Measurements from ENCODE around the gene OSM. TPM values are rescaled to one million over a fixed set of nuclear protein-coding genes. Genes with fewer than 3 reads are reported as not detected.

The OSM gene
- total and polyA plus RNA-seq, 4 donors, result 0.09 to 0.84 (median 0.25) TPM; not detected in 1

- peaks cover 0 to 8% (median 0%) of the 10 kb centered on the region in 4 donors for H3K36me3 ChIP-seq (ENCODE audit: control insufficient read depth in 4 of 4, insufficient read depth in 3 of 4, low read depth in 1 of 4, low read length in 3 of 4)
- TF ChIP-seq FOXA2 (IDR thresholded peaks at IDR 0.05), result no peak
- no peak for TF ChIP-seq SP1 (IDR thresholded peaks at IDR 0.05)
- TF ChIP-seq CTCF (IDR thresholded peaks at IDR 0.05; ENCODE audit: low read depth, low read length, missing input control), result peak; percentile 81
- peak; percentile 81 to 88 for TF ChIP-seq RAD21 (IDR thresholded peaks at IDR 0.05)
- no peak overlapping the region for H3K27ac ChIP-seq (ENCODE audit: low read depth in 1 of 2, low read length in 2 of 2)
- no peak overlapping the region for H3K4me3 ChIP-seq (ENCODE audit: low read depth in 1 of 3, low read length in 3 of 3)
- H3K9me3 ChIP-seq (ENCODE audit: control insufficient read depth in 4 of 4, low read length in 3 of 4), result no peaks in the 10 kb centered on the region
- 65% methylated on average over 31 of the region's 31 CpGs for WGBS
- H3K4me1 ChIP-seq (ENCODE audit: control insufficient read depth in 4 of 4, insufficient read depth in 4 of 4, low read length in 3 of 4), result peaks cover 8 to 44% (median 33%) of the 10 kb centered on the region in 4 donors
- H3K27me3 ChIP-seq (ENCODE audit: control insufficient read depth in 4 of 4, insufficient read depth in 4 of 4, low read length in 3 of 4), result no peaks in the 10 kb centered on the region
- DNase-seq (ENCODE audit: low spot score), result peak; percentile 93
- no peak overlapping the region for H3K9ac ChIP-seq (ENCODE audit: low read depth in 1 of 2, low read length in 2 of 2)
Measured at GRCh38 chr22:30286813-30287647, 20.4 kb upstream of the OSM start.

- peaks cover 6 to 39% (median 29%) of the 10 kb centered on the region in 4 donors for H3K4me1 ChIP-seq (ENCODE audit: control insufficient read depth in 4 of 4, insufficient read depth in 4 of 4, low read length in 3 of 4)
- WGBS, result 85% methylated on average over 5 of the region's 5 CpGs
- no peak overlapping the region for H3K9ac ChIP-seq (ENCODE audit: low read depth in 1 of 2, low read length in 2 of 2)
- no peaks in the 10 kb centered on the region for H3K9me3 ChIP-seq (ENCODE audit: control insufficient read depth in 4 of 4, low read length in 3 of 4)
- H3K36me3 ChIP-seq (ENCODE audit: control insufficient read depth in 4 of 4, insufficient read depth in 3 of 4, low read depth in 1 of 4, low read length in 3 of 4), result peaks cover 0 to 8% (median 0%) of the 10 kb centered on the region in 4 donors
- H3K27me3 ChIP-seq (ENCODE audit: control insufficient read depth in 4 of 4, insufficient read depth in 4 of 4, low read length in 3 of 4), result no peaks in the 10 kb centered on the region
- H3K4me3 ChIP-seq (ENCODE audit: low read depth in 1 of 3, low read length in 3 of 3), result no peak overlapping the region
- DNase-seq (ENCODE audit: low spot score), result no peak
- H3K27ac ChIP-seq (ENCODE audit: low read depth in 1 of 2, low read length in 2 of 2), result no peak overlapping the region
- TF ChIP-seq RAD21 (IDR thresholded peaks at IDR 0.05) (no peak), JUND (IDR thresholded peaks at IDR 0.05) (no peak), REST (IDR thresholded peaks at IDR 0.05) (no peak), NR2F2 (IDR thresholded peaks at IDR 0.05) (no peak), HNF4A (conservative IDR thresholded peaks at IDR 0.05) (no peak), YY1 (IDR thresholded peaks at IDR 0.05) (no peak), SP1 (IDR thresholded peaks at IDR 0.05) (no peak), EGR1 (IDR thresholded peaks at IDR 0.05; ENCODE audit: low read depth in 2 of 2) (no peak), GABPA (IDR thresholded peaks at IDR 0.05 in 1 of 2, conservative IDR thresholded peaks at IDR 0.05 in 1 of 2) (no peak), TAF1 (conservative IDR thresholded peaks at IDR 0.05) (no peak), FOXA2 (IDR thresholded peaks at IDR 0.05) (no peak), RXRA (IDR thresholded peaks at IDR 0.05) (no peak), MAX (IDR thresholded peaks at IDR 0.05) (no peak), CTCF (IDR thresholded peaks at IDR 0.05; ENCODE audit: low read depth, low read length, missing input control) (no peak), HNF4G (IDR thresholded peaks at IDR 0.05) (no peak), ZBTB33 (IDR thresholded peaks at IDR 0.05) (no peak), FOXA1 (IDR thresholded peaks at IDR 0.05) (no peak)
Measured at GRCh38 chr22:30286331-30286730, 19.7 kb upstream of the OSM start.

All from liver (tissue), 9 donors.